Ovary (tissue), 9 donors: Measurements from ENCODE around the gene COA7. TPM values are rescaled to one million over a fixed set of nuclear protein-coding genes. Genes with fewer than 3 reads are reported as not detected.

Experiments
- DNase-seq, 5 donors: peaks; one replicate each; pipeline ENCODE4 v3.0.0-alpha.2; 2019 to 2020
- H3K27ac ChIP-seq, 2 donors: fragments of 200-600 bp; one replicate each; pipeline versions ENCODE4 v1.5.1 to v1.8.0; 2019 to 2022
- H3K27me3 ChIP-seq: fragments of 200-600 bp; one replicate; pipeline ENCODE4 v1.8.0; 2022
- H3K36me3 ChIP-seq: fragments of 200-600 bp; sonication (generic); one replicate; pipeline ENCODE4 v1.5.1; 2019
- H3K4me1 ChIP-seq: one replicate; pipeline ENCODE4 v1.8.1; 2013; ENCODE audit warnings: mild to moderate bottlenecking, moderate library complexity; ENCODE audit not compliant: insufficient read depth
- H3K4me3 ChIP-seq: fragments of 200-600 bp; sonication (generic); one replicate; pipeline ENCODE4 v1.5.1; 2017
- H3K9me3 ChIP-seq, 2 donors: fragments of 200-600 bp in 1 of 2; sonication (generic) in 1 of 2; one replicate each; pipeline versions ENCODE4 v1.5.1 to v1.8.1; 2013 to 2019; ENCODE audit warnings: mild to moderate bottlenecking in 1 of 2, moderate library complexity in 1 of 2
- EP300 ChIP-seq: sonication (generic); formaldehyde crosslinking; IDR thresholded peaks from one replicate; pipeline ENCODE4 v1.6.1; 2017; ENCODE audit warnings: antibody characterized with exemption
- POLR2A ChIP-seq: fragments of 450-650 bp; IDR thresholded peaks from one replicate; pipeline ENCODE4 v1.6.1; 2017; ENCODE audit warnings: antibody characterized with exemption, mild to moderate bottlenecking, moderate library complexity
- WGBS, 3 donors: extraction: QIAGEN DNeasy Blood & Tissue Kit in 1 of 3; methylation state at CpG; one replicate each; pipeline versions ENCODE4 v1.1.5 to v1.1.7; 2013 to 2017; 5-methylcytosine and 5-hydroxymethylcytosine counted together
- intact Hi-C, 4 donors: fragments of 100-400 bp; cut with DNase I; formaldehyde crosslinking; loops; one replicate each; pipeline versions ENCODE4 v1.11.0 to v1.15.1; 2022 to 2023
- polyA plus RNA-seq, 2 donors: library from polyadenylated mRNA; stranded (reverse); fragments of 200-250 nt in 1 of 2; fragments of 350-450 nt in 1 of 2; fragmentation: Illumina TruSeq in 1 of 2; extraction: RNeasy Lipid Tissue Mini Kit (QIAGEN cat#74804) in 1 of 2; gene quantifications; one replicate each; pipeline ENCODE4 v1.2.3, GENCODE V29; 2013 to 2014
- total RNA-seq, 7 donors: library from RNA; depleted of rRNA in 2 of 7; stranded (reverse); fragments of >200 nt in 2 of 7; fragmentation: NEBNext Ultra II Directional in 3 of 7; extraction: Animal tissue kit (Norgen Biotek cat#: 25700) in 3 of 7; gene quantifications; one replicate each; pipeline versions ENCODE4 v1.1.0 to v1.2.4, GENCODE V29; 2016 to 2023
- TF ChIP-seq, protein P1 (sequence below), 3 donors: fragments of 450-650 bp in 2 of 3; fragments of 200-600 bp in 1 of 3; IDR thresholded peaks; one replicate each; pipeline versions ENCODE4 v1.5.1 to v1.8.0; 2016 to 2022; ENCODE audit warnings: antibody characterized with exemption in 3 of 3, mild to moderate bottlenecking in 1 of 3
- donor health status: DM: no; HTN: no; CAD: no; lungs with moderate emphysema.
- donor health status: DM: no; HTN: no; CAD: no.
- donor health status: Bipolar disorder and iron deficiency.
- donor health status: DM: yes; HTN: yes; CAD: no.
- donor health status: DM: no; HTN: no; CAD: no.
- donor health status: DM: yes; HTN: yes; CAD: no.

COA7 gene
- total and polyA plus RNA-seq, 9 donors, result 3.5 to 27.2 (median 15.1) TPM

DNA sequence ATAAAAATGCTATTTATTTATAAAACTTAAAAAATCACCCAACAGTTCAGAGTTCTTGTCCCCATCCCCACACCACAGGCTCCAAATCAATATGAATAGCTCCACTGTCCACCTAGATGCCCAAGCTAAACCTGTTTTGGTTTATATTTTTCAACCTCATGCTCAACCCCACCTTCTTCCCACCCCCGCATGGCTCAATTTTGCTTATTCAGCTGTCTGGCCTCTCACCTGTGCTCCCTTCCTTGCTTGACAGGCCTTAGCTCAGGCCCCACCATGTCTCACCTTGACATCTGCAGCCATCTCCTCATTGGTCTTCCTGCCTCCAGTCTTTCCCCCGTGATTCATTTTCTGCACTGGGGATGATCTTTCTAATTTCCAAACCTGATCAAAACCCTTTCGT, 17.8 kb downstream of the COA7 start:
- Histone ChIP-seq H3K36me3 (no peaks in the 10 kb centered on the region), H3K4me1 (no peaks in the 10 kb centered on the region), H3K27ac (no peak overlapping the region), H3K9me3 (no peaks in the 10 kb centered on the region), H3K4me3 (no peak overlapping the region), H3K27me3 (no peaks in the 10 kb centered on the region)
- intact Hi-C loops, result loop anchor here in 1 of 4 donors (10.0 kb wide), 1 partner anchor 556 kb away; no protein-coding TSS in a partner anchor
- TF ChIP-seq POLR2A (no peak), EP300 (no peak)
- TF ChIP-seq, protein P1, sequence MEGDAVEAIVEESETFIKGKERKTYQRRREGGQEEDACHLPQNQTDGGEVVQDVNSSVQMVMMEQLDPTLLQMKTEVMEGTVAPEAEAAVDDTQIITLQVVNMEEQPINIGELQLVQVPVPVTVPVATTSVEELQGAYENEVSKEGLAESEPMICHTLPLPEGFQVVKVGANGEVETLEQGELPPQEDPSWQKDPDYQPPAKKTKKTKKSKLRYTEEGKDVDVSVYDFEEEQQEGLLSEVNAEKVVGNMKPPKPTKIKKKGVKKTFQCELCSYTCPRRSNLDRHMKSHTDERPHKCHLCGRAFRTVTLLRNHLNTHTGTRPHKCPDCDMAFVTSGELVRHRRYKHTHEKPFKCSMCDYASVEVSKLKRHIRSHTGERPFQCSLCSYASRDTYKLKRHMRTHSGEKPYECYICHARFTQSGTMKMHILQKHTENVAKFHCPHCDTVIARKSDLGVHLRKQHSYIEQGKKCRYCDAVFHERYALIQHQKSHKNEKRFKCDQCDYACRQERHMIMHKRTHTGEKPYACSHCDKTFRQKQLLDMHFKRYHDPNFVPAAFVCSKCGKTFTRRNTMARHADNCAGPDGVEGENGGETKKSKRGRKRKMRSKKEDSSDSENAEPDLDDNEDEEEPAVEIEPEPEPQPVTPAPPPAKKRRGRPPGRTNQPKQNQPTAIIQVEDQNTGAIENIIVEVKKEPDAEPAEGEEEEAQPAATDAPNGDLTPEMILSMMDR (IDR thresholded peaks at IDR 0.05), result no peak
- no peak for DNase-seq
- 83 to 89% (median 86%) methylated on average over 3 of the region's 3 CpGs for WGBS, 3 donors

DNA sequence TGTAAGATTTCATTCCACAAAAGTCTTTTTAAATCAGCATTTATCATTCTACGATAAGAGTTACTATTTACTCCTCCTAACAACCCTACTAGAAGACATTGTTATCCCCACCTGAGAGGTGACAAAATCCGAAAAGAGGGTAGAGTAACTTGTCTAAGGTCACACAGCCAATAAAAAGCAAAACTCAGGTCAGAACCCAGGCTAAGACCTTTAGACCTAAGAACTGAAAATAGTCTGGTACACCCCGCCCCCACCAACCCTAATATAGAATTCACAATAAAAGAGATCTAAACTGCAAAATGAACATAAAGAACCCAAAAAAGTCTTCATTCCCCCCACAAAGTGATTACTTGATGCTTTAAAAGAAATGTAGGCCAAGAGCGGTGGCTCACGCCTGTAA, 18.6 kb downstream of the COA7 start:
- H3K36me3 ChIP-seq, result no peaks in the 10 kb centered on the region
- intact Hi-C loops, result no loop called here
- no peaks in the 10 kb centered on the region for H3K27me3 ChIP-seq
- DNase-seq, result no peak
- WGBS, 3 donors, result 91 to 95% (median 92%) methylated on average over 5 of the region's 5 CpGs
- no peaks in the 10 kb centered on the region for H3K4me1 ChIP-seq
- TF ChIP-seq, protein P1 (IDR thresholded peaks at IDR 0.05), result no peak
- no peak for TF ChIP-seq EP300
- no peak for TF ChIP-seq POLR2A
- H3K4me3 ChIP-seq, result no peak overlapping the region
- H3K27ac ChIP-seq, result no peak overlapping the region
- H3K9me3 ChIP-seq, result no peaks in the 10 kb centered on the region

DNA sequence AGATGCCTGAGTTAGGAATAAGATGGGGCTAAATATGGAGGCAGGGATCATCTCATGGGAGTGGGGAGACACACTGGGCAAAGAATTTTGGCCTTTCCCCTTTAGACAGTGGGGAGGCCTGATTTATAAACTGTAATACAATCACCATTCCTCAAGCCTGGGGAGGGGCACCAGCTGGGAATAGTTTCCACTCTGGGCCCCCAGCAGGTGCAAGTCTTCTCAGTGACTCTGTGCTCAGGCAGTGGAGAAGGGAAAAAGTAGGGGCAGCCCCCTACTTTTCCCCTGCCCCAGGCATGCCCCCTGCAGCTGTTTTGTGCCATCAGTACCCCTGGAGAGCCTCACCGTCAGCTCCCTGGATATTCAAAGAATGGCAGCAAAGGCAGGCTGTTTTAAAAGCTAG, 19.1 kb downstream of the COA7 start:
- Histone ChIP-seq H3K4me1 (no peaks in the 10 kb centered on the region), H3K36me3 (no peaks in the 10 kb centered on the region), H3K9me3 (no peaks in the 10 kb centered on the region), H3K4me3 (no peak overlapping the region), H3K27me3 (no peaks in the 10 kb centered on the region), H3K27ac (no peak overlapping the region)
- intact Hi-C loops, result no loop called here
- TF ChIP-seq POLR2A, result no peak
- no peak for TF ChIP-seq EP300
- TF ChIP-seq, protein P1 (IDR thresholded peaks at IDR 0.05), result no peak
- WGBS, 3 donors, result 92 to 100% (median 95%) methylated on average over 1 of the region's 1 CpG
- no peak for DNase-seq

DNA sequence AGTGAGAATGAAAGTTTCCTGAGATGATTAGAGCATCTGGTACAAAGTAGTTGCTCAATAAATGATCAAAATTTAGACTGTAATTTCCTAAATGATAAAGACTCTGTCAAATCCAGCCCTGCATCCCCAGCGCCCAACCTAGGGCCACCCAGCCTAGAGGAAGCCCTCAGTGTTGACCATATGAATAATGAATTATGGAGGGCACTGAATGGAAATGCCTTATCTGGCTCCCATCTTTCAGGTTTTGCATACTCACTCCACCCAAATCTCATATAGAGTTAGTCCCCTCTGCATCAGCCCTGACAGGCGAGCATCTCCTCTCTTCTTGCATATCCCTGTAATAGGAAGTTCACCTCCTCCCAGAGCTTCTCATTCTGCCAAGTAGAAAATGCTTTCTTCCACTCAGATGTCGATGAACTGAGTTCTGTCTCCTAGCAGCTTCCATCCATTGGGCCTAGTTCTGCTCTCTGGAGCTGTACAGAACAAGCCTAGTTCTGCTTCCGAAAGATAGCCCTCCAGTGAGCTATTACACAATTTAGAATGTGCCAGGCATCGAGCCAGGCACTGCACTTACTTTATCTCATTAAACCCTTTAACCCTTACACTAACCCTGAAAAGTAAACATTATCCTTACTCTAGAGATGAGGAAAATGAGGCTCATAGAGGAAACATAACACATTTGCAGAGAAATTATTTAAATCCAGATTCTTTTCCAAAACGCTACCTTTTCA, 20.9 kb downstream of the COA7 start:
- TF ChIP-seq, protein P1 (IDR thresholded peaks at IDR 0.05), result no peak
- TF ChIP-seq POLR2A, result no peak
- Histone ChIP-seq H3K27me3 (no peaks in the 10 kb centered on the region), H3K4me1 (no peaks in the 10 kb centered on the region), H3K36me3 (no peaks in the 10 kb centered on the region), H3K27ac (no peak overlapping the region), H3K4me3 (no peak overlapping the region), H3K9me3 (no peaks in the 10 kb centered on the region)
- WGBS, 3 donors, result 56 to 61% (median 59%) methylated on average over 6 of the region's 6 CpGs
- intact Hi-C loops, result no loop called here
- no peak for DNase-seq
